Neural cell (in vitro differentiated cells): ENCODE data around the gene ACAD9.

ENCODE experiments used
- EP300 ChIP-seq: fragments of 450-650 bp; conservative IDR thresholded peaks from 2 replicates; pipeline ENCODE4 v1.6.1; 2014; ENCODE audit warnings: antibody characterized with exemption, mild to moderate bottlenecking, moderate library complexity; ENCODE audit not compliant: poor library complexity, severe bottlenecking
- EZH2 ChIP-seq: fragments of 200-600, 300-800 bp; shearing (Covaris generic), sonication (generic); IDR thresholded peaks from 2 replicates; pipeline ENCODE4 v1.6.1; 2014; ENCODE audit warnings: antibody characterized with exemption, low read length, borderline replicate concordance, mild to moderate bottlenecking; ENCODE audit not compliant: insufficient read depth, poor library complexity, severe bottlenecking
- POLR2AphosphoS5 ChIP-seq: IDR thresholded peaks from 2 replicates; pipeline ENCODE4 v1.6.1; 2012
- SMC3 ChIP-seq: fragments of 450-650 bp; conservative IDR thresholded peaks from 2 replicates; pipeline ENCODE4 v1.6.1; 2014; ENCODE audit warnings: antibody characterized with exemption, mild to moderate bottlenecking, moderate library complexity; ENCODE audit not compliant: poor library complexity
- TF ChIP-seq, protein P1 (sequence below): fragments of 450-650 bp; IDR thresholded peaks from 2 replicates; pipeline ENCODE4 v1.5.1; 2014; ENCODE audit warnings: antibody characterized with exemption, mild to moderate bottlenecking, moderate library complexity; ENCODE audit not compliant: poor library complexity, severe bottlenecking
- TF ChIP-seq, protein P2 (sequence below): IDR thresholded peaks from 2 replicates; pipeline ENCODE4 v1.6.1; 2012; ENCODE audit warnings: borderline replicate concordance

DNA sequence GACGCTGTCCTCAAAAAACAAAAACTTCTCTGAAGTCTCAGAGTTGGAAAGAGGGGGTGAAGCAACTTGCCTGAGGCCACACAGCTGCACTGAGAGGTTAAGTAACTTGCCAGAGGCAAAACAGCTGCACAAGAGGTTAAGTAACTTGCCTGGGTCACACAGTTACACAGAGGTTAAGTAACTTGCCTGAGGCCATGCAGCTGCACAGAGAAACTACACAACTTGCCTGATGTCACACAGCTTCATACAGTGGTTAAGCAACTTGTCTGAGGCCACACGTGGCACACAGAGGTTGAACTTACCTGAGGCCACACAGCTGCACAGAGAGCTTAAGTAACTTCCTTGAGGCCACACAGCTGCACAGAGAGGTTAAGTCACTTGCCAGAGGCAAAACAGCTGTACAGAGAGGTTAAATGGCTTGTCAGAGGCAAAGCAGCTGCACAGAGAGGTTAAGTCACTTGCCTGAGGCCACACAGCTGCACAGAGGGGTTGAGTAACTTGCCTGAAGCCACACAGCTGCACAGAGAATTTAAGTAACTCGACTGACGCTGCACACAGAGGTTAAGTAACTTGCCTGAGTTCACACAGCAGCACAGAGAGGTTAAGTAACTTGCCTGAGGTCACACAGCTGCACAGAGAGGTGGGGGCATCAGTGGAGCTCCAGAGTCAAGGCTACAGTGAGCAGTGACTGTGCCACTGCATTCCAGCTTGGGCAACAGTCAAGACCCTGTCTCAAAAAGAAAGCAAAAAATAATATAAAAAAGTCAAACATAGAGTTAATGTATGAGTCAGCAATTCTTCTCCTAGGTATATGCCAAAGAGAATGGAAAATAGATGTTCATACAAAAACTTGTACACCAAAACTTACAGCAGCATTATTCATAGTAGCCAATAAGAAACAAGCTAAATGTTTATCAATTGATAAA lies 12.0 kb upstream of the ACAD9 start:
- TF ChIP-seq, protein P1, sequence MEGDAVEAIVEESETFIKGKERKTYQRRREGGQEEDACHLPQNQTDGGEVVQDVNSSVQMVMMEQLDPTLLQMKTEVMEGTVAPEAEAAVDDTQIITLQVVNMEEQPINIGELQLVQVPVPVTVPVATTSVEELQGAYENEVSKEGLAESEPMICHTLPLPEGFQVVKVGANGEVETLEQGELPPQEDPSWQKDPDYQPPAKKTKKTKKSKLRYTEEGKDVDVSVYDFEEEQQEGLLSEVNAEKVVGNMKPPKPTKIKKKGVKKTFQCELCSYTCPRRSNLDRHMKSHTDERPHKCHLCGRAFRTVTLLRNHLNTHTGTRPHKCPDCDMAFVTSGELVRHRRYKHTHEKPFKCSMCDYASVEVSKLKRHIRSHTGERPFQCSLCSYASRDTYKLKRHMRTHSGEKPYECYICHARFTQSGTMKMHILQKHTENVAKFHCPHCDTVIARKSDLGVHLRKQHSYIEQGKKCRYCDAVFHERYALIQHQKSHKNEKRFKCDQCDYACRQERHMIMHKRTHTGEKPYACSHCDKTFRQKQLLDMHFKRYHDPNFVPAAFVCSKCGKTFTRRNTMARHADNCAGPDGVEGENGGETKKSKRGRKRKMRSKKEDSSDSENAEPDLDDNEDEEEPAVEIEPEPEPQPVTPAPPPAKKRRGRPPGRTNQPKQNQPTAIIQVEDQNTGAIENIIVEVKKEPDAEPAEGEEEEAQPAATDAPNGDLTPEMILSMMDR: no peak
- no peak for TF ChIP-seq POLR2AphosphoS5
- TF ChIP-seq EZH2: no peak
- no peak for TF ChIP-seq EP300
- TF ChIP-seq SMC3: no peak
- TF ChIP-seq, protein P2, sequence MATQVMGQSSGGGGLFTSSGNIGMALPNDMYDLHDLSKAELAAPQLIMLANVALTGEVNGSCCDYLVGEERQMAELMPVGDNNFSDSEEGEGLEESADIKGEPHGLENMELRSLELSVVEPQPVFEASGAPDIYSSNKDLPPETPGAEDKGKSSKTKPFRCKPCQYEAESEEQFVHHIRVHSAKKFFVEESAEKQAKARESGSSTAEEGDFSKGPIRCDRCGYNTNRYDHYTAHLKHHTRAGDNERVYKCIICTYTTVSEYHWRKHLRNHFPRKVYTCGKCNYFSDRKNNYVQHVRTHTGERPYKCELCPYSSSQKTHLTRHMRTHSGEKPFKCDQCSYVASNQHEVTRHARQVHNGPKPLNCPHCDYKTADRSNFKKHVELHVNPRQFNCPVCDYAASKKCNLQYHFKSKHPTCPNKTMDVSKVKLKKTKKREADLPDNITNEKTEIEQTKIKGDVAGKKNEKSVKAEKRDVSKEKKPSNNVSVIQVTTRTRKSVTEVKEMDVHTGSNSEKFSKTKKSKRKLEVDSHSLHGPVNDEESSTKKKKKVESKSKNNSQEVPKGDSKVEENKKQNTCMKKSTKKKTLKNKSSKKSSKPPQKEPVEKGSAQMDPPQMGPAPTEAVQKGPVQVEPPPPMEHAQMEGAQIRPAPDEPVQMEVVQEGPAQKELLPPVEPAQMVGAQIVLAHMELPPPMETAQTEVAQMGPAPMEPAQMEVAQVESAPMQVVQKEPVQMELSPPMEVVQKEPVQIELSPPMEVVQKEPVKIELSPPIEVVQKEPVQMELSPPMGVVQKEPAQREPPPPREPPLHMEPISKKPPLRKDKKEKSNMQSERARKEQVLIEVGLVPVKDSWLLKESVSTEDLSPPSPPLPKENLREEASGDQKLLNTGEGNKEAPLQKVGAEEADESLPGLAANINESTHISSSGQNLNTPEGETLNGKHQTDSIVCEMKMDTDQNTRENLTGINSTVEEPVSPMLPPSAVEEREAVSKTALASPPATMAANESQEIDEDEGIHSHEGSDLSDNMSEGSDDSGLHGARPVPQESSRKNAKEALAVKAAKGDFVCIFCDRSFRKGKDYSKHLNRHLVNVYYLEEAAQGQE: no peak
